ENCODE measurements around the gene ANGPTL2.

The ANGPTL2 gene

GRCh38 chr9:127053960-127054359 lies 68.5 kb downstream of the ANGPTL2 start:
- TF ChIP-seq SNAI2 (CRISPR knock-in tag; IDR thresholded peaks at IDR 0.05): no peak
- TF ChIP-seq CSDC2 (CRISPR knock-in tag; IDR thresholded peaks at IDR 0.05): no peak
- TF ChIP-seq CSRNP3 (CRISPR knock-in tag; IDR thresholded peaks at IDR 0.05): no peak
- no peak for TF ChIP-seq ZFP30 (CRISPR knock-in tag; IDR thresholded peaks at IDR 0.05)
- TF ChIP-seq ZNF70 (CRISPR knock-in tag; IDR thresholded peaks at IDR 0.05): no peak
- no peak for ATAC-seq

- no peak for TF ChIP-seq ZNF8 (CRISPR knock-in tag; IDR thresholded peaks at IDR 0.05)
- TF ChIP-seq RARB (CRISPR knock-in tag; IDR thresholded peaks at IDR 0.05): no peak
- TF ChIP-seq CREB5 (CRISPR knock-in tag; IDR thresholded peaks at IDR 0.05; ENCODE audit: low read depth): no peak
- no peak for TF ChIP-seq ESRRG (CRISPR knock-in tag; IDR thresholded peaks at IDR 0.05)
- no peak for TF ChIP-seq SNAI2 (CRISPR knock-in tag; IDR thresholded peaks at IDR 0.05)
- no peak for TF ChIP-seq ZFP3 (CRISPR knock-in tag; IDR thresholded peaks at IDR 0.05)
- no peak for TF ChIP-seq TCF4 (CRISPR knock-in tag; IDR thresholded peaks at IDR 0.05; ENCODE audit: borderline replicate concordance)
- no peak for ATAC-seq
Measured at GRCh38 chr9:127053057-127053821, 69.2 kb downstream of the ANGPTL2 start.

DNA sequence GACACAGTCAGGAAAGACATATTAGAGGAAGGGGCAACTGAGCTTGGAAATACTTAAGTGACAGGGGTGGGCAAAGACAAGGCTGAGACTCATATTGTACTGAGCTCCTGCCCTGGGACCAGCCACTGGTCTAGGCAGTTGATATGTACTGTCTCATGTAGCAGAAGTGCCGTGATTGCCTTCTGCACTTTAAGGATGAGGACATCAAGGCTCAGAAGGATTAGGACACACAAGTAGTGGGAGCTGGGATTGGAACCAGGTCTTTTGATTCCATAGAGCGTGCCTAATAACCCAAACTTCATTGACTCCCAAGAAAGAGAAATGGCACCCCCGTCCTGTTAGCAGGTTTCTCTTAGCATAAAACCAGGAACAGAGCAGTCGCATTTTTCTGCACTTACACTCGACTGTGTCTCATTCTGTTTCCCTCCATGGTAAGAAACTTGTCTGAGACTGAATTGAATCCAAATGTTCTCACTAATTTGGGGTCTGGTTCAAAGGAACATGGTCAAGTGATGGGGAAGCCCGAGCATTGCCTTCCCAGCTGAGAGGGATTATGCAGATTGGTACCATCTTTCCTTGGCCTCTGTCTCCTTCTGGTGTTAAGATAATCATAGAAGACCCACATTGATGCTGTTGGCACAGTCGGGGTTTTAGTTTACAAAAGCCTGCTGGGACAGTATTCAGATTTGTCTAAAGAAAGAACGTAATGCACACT lies 70.4 kb downstream of the ANGPTL2 start:
- no peak for ATAC-seq
- TF ChIP-seq CREB5 (CRISPR knock-in tag; IDR thresholded peaks at IDR 0.05; ENCODE audit: low read depth) (no peak), ESRRG (CRISPR knock-in tag; IDR thresholded peaks at IDR 0.05) (no peak), CSRNP3 (CRISPR knock-in tag; IDR thresholded peaks at IDR 0.05) (no peak), GLIS3 (CRISPR knock-in tag; IDR thresholded peaks at IDR 0.05) (no peak)

DNA sequence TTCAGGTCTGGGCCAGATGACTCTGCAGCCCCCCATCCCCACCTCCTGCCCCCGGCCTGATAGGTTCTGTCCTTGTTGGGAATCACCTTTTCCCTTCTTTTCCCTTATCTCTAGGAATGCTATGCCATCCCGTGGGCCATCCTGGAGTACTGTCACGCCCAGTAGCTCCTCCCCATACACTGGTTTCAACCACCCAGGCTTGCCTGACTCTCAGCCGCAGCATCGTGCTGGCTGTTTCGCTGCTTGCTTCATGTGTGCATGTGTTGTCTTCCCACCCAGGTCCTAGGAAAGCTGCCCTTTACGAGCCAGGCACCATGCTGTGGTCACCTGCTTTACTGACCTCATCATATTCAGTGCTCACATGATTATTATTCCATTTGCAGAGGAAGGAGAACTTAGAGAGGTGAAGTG lies 71.8 kb downstream of the ANGPTL2 start:
- no peak for TF ChIP-seq ZNF565 (CRISPR knock-in tag; conservative IDR thresholded peaks at IDR 0.05; ENCODE audit: low read depth)
- no peak for TF ChIP-seq ESRRG (CRISPR knock-in tag; IDR thresholded peaks at IDR 0.05)
- TF ChIP-seq CSDC2 (CRISPR knock-in tag; IDR thresholded peaks at IDR 0.05): no peak
- no peak for TF ChIP-seq ISL1 (CRISPR knock-in tag; IDR thresholded peaks at IDR 0.05)
- TF ChIP-seq ZFP3 (CRISPR knock-in tag; IDR thresholded peaks at IDR 0.05): no peak
- TF ChIP-seq CSRNP3 (CRISPR knock-in tag; IDR thresholded peaks at IDR 0.05): no peak
- TF ChIP-seq RARB (CRISPR knock-in tag; IDR thresholded peaks at IDR 0.05): no peak
- no peak for TF ChIP-seq OSR1 (CRISPR knock-in tag; IDR thresholded peaks at IDR 0.05)
- no peak for TF ChIP-seq SNAI2 (CRISPR knock-in tag; IDR thresholded peaks at IDR 0.05)
- no peak for TF ChIP-seq PPARA (CRISPR knock-in tag; IDR thresholded peaks at IDR 0.05; ENCODE audit: borderline replicate concordance)
- TF ChIP-seq TCF4 (CRISPR knock-in tag; IDR thresholded peaks at IDR 0.05; ENCODE audit: borderline replicate concordance): no peak
- no peak for TF ChIP-seq ARNTL (CRISPR knock-in tag; IDR thresholded peaks at IDR 0.05; ENCODE audit: borderline replicate concordance, low read depth)
- TF ChIP-seq ZC3H10 (CRISPR knock-in tag; IDR thresholded peaks at IDR 0.05): no peak
- TF ChIP-seq GLIS3 (CRISPR knock-in tag; IDR thresholded peaks at IDR 0.05): no peak
- no peak for TF ChIP-seq CREB5 (CRISPR knock-in tag; IDR thresholded peaks at IDR 0.05; ENCODE audit: low read depth)
- TF ChIP-seq BACH2 (CRISPR knock-in tag; IDR thresholded peaks at IDR 0.05; ENCODE audit: borderline replicate concordance): no peak
- ATAC-seq: no peak
